ENCODE measurements around the gene TMEM163.

TMEM163 gene

DNA sequence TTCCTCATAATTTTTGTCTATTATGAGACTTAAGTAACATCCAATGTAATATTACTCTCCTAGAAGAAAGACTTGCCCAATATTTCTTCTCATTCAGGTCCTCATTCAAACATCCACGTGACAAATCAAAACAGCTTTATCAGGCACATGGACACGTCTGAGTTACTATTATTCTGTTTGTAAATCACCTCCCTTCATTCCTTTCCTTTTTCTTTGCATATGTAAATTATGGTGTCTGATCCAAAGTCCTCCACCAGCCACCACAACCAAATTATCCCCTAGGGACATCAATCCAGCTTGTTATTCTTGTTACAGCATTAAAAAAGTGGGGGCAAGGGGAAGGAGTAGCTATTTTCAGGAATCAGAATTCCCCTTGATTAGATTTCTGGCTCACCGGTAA is 7.1 kb downstream of the TMEM163 start (continued):
- TF ChIP-seq GLIS2 (tag by site-specific recombination; IDR thresholded peaks at IDR 0.05) (no peak), ZNF514 (tag by site-specific recombination; IDR thresholded peaks at IDR 0.05) (no peak)

DNA sequence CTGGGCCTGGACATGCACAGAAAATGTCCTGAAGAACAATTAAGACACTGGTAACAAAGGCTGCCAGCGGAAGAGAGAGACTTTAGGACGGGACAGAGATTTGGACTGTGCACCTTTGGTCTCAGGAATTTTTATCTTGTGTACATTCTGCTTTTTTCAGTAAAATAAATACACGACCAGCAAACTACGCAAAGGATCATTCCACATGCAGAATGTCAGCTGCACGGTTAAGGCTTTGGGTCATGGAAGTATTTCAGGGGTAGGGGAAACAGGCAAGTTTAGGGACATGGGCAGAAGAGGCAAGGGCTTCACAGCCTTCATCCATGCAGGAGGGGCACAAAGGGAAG is 11.5 kb downstream of the TMEM163 start:
- H3K27ac ChIP-seq (ENCODE audit: extremely low read depth, low read depth, low read length), result no peak overlapping the region
- CTCF ChIA-PET, result no interaction called here
- TF ChIP-seq, protein P1, sequence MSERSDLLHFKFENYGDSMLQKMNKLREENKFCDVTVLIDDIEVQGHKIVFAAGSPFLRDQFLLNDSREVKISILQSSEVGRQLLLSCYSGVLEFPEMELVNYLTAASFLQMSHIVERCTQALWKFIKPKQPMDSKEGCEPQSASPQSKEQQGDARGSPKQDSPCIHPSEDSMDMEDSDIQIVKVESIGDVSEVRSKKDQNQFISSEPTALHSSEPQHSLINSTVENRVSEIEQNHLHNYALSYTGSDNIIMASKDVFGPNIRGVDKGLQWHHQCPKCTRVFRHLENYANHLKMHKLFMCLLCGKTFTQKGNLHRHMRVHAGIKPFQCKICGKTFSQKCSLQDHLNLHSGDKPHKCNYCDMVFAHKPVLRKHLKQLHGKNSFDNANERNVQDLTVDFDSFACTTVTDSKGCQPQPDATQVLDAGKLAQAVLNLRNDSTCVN (tag by site-specific recombination; optimal IDR thresholded peaks at IDR 0.05), result no peak
- H3K4me1 ChIP-seq (ENCODE audit: control insufficient read depth, insufficient read depth, low read length), result peaks cover 10% of the 10 kb centered on the region
- H3K9me3 ChIP-seq (ENCODE audit: control insufficient read depth, insufficient read depth, low read depth, low read length), result no peaks in the 10 kb centered on the region
- H3K36me3 ChIP-seq (ENCODE audit: control insufficient read depth in 2 of 2, insufficient read depth in 1 of 2, low read length in 2 of 2), result no peaks in the 10 kb centered on the region
- H3K4me3 ChIP-seq (ENCODE audit: low read depth, low read length), result no peak overlapping the region
- POLR2A ChIA-PET, result no interaction called here

DNA sequence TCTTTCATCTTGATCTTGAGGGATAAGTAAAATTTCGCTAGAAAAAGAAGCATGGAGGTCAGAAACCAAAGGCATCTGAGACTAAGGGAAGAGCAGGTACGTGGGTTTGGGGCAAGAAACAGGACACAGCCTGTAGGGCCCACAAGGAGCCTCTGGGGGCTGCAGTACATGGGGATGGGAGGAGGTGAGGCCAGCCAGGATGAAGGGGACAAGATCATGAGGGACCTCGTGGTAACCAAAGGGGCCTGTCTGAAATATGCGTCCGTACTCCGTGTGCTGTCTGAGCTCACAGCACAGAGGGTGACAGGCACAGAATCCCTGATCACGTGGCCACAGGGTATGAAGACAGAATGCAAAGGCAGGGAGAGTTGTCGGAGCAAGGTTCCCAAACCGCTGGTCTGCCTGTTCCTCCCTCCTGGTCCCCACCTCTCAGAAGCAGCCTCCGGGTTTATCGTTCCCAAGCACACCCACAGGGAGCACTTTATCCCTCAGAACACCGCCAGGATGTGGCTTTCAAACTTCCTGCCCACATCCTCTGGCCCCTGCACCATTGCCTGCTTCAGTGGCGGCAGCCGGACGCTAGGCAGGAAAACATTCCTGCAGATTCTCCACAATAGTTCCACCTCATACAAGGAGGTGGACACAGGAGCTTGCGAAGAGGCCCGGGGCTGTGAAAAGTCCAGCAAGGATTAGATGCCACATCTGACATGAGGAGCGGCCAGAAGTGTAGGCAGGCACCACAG is 12.0 kb downstream of the TMEM163 start:
- no peak overlapping the region for H3K4me3 ChIP-seq (ENCODE audit: low read depth, low read length)
- no peaks in the 10 kb centered on the region for H3K36me3 ChIP-seq (ENCODE audit: control insufficient read depth in 2 of 2, insufficient read depth in 1 of 2, low read length in 2 of 2)
- no peak overlapping the region for H3K27ac ChIP-seq (ENCODE audit: extremely low read depth, low read depth, low read length)
- CTCF ChIA-PET, result no interaction called here
- POLR2A ChIA-PET, result no interaction called here
- H3K9me3 ChIP-seq (ENCODE audit: control insufficient read depth, insufficient read depth, low read depth, low read length), result no peaks in the 10 kb centered on the region
- H3K4me1 ChIP-seq (ENCODE audit: control insufficient read depth, insufficient read depth, low read length), result peaks cover 5% of the 10 kb centered on the region
- TF ChIP-seq ZNF132 (tag by site-specific recombination; IDR thresholded peaks at IDR 0.05; ENCODE audit: borderline replicate concordance) (no peak), ZNF791 (tag by site-specific recombination; IDR thresholded peaks at IDR 0.05) (no peak), ZBTB8A (tag by site-specific recombination; IDR thresholded peaks at IDR 0.05) (no peak), ZNF214 (tag by site-specific recombination; IDR thresholded peaks at IDR 0.05; ENCODE audit: borderline replicate concordance) (no peak), ZNF658 (tag by site-specific recombination; IDR thresholded peaks at IDR 0.05) (no peak), ZNF184 (tag by site-specific recombination; IDR thresholded peaks at IDR 0.05) (no peak), ZIC2 (tag by site-specific recombination; IDR thresholded peaks at IDR 0.05) (no peak), KLF1 (tag by site-specific recombination; IDR thresholded peaks at IDR 0.05) (no peak), HOXA7 (CRISPR knock-in tag; IDR thresholded peaks at IDR 0.05; ENCODE audit: borderline replicate concordance) (no peak)
- TF ChIP-seq, protein P2, sequence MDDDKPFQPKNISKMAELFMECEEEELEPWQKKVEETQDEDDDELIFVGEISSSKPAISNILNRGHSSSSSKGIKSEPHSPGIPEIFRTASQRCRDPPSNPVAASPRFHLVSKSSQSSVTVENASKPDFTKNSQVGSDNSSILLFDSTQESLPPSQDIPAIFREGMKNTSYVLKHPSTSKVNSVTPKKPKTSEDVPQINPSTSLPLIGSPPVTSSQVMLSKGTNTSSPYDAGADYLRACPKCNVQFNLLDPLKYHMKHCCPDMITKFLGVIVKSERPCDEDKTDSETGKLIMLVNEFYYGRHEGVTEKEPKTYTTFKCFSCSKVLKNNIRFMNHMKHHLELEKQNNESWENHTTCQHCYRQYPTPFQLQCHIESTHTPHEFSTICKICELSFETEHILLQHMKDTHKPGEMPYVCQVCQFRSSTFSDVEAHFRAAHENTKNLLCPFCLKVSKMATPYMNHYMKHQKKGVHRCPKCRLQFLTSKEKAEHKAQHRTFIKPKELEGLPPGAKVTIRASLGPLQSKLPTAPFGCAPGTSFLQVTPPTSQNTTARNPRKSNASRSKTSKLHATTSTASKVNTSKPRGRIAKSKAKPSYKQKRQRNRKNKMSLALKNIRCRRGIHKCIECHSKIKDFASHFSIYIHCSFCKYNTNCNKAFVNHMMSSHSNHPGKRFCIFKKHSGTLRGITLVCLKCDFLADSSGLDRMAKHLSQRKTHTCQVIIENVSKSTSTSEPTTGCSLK (tag by site-specific recombination; IDR thresholded peaks at IDR 0.05), result no peak
- TF ChIP-seq, protein P3, sequence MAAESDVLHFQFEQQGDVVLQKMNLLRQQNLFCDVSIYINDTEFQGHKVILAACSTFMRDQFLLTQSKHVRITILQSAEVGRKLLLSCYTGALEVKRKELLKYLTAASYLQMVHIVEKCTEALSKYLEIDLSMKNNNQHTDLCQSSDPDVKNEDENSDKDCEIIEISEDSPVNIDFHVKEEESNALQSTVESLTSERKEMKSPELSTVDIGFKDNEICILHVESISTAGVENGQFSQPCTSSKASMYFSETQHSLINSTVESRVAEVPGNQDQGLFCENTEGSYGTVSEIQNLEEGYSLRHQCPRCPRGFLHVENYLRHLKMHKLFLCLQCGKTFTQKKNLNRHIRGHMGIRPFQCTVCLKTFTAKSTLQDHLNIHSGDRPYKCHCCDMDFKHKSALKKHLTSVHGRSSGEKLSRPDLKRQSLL (tag by site-specific recombination; IDR thresholded peaks at IDR 0.05), result no peak
- TF ChIP-seq, protein P4, sequence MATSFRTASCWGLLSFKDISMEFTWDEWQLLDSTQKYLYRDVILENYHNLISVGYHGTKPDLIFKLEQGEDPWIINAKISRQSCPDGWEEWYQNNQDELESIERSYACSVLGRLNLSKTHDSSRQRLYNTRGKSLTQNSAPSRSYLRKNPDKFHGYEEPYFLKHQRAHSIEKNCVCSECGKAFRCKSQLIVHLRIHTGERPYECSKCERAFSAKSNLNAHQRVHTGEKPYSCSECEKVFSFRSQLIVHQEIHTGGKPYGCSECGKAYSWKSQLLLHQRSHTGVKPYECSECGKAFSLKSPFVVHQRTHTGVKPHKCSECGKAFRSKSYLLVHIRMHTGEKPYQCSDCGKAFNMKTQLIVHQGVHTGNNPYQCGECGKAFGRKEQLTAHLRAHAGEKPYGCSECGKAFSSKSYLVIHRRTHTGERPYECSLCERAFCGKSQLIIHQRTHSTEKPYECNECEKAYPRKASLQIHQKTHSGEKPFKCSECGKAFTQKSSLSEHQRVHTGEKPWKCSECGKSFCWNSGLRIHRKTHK (tag by site-specific recombination; IDR thresholded peaks at IDR 0.05), result no peak
- TF ChIP-seq, protein P5, sequence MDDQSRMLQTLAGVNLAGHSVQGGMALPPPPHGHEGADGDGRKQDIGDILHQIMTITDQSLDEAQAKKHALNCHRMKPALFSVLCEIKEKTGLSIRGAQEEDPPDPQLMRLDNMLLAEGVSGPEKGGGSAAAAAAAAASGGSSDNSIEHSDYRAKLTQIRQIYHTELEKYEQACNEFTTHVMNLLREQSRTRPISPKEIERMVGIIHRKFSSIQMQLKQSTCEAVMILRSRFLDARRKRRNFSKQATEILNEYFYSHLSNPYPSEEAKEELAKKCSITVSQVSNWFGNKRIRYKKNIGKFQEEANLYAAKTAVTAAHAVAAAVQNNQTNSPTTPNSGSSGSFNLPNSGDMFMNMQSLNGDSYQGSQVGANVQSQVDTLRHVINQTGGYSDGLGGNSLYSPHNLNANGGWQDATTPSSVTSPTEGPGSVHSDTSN (CRISPR knock-in tag; IDR thresholded peaks at IDR 0.05), result no peak
- TF ChIP-seq, protein P6, sequence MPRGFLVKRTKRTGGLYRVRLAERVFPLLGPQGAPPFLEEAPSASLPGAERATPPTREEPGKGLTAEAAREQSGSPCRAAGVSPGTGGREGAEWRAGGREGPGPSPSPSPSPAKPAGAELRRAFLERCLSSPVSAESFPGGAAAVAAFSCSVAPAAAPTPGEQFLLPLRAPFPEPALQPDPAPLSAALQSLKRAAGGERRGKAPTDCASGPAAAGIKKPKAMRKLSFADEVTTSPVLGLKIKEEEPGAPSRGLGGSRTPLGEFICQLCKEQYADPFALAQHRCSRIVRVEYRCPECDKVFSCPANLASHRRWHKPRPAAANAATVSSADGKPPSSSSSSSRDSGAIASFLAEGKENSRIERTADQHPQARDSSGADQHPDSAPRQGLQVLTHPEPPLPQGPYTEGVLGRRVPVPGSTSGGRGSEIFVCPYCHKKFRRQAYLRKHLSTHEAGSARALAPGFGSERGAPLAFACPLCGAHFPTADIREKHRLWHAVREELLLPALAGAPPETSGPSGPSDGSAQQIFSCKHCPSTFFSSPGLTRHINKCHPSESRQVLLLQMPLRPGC (tag by site-specific recombination; IDR thresholded peaks at IDR 0.05), result no peak
- TF ChIP-seq, protein P7, sequence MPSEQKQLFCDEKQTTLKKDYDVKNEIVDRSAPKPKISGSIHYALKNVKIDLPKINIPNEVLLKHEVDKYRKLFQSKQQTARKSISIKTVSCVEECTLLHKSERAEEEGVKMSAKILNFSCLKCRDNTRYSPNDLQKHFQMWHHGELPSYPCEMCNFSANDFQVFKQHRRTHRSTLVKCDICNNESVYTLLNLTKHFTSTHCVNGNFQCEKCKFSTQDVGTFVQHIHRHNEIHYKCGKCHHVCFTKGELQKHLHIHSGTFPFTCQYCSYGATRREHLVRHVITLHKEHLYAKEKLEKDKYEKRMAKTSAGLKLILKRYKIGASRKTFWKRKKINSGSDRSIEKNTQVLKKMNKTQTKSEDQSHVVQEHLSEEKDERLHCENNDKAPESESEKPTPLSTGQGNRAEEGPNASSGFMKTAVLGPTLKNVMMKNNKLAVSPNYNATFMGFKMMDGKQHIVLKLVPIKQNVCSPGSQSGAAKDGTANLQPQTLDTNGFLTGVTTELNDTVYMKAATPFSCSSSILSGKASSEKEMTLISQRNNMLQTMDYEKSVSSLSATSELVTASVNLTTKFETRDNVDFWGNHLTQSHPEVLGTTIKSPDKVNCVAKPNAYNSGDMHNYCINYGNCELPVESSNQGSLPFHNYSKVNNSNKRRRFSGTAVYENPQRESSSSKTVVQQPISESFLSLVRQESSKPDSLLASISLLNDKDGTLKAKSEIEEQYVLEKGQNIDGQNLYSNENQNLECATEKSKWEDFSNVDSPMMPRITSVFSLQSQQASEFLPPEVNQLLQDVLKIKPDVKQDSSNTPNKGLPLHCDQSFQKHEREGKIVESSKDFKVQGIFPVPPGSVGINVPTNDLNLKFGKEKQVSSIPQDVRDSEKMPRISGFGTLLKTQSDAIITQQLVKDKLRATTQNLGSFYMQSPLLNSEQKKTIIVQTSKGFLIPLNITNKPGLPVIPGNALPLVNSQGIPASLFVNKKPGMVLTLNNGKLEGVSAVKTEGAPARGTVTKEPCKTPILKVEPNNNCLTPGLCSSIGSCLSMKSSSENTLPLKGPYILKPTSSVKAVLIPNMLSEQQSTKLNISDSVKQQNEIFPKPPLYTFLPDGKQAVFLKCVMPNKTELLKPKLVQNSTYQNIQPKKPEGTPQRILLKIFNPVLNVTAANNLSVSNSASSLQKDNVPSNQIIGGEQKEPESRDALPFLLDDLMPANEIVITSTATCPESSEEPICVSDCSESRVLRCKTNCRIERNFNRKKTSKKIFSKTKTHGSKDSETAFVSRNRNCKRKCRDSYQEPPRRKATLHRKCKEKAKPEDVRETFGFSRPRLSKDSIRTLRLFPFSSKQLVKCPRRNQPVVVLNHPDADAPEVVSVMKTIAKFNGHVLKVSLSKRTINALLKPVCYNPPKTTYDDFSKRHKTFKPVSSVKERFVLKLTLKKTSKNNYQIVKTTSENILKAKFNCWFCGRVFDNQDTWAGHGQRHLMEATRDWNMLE (tag by site-specific recombination; conservative IDR thresholded peaks at IDR 0.05; ENCODE audit: low read depth), result no peak
